HG03103 (cell line): ENCODE data around the gene DOK7.
"Not testable (repeated sequence)": the region's sequence is repeated elsewhere in the genome, so short reads cannot be mapped to it uniquely, and the experiment has no call there.

Source experiments
- ATAC-seq: cut with Tn5 transposase; IDR thresholded peaks from one replicate; pipeline ENCODE4 v1.9.1; 2021; ENCODE audit warnings: low read depth; ENCODE audit not compliant: unreplicated experiment

DOK7 gene

DNA sequence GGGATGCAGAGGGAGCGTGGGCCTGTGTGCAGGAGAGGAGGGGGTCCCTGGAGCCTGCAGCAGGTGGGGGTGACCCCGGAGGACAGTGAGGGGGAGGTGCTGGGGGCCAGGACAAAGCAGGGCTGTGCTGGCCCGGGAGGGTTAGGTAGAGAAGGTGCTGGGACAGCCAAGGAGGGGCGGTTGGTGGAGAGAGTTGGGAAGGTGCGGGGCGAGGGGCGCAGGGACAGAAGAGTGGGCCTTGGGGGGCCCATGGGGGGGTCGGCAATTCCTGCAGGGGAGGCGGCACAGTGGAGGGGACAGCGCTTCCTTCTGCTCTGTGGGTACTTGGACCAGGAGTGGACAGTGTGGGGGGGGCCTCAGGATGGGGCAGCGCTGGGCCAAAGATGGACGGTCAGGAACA, 36.6 kb downstream of the DOK7 start:
- no peak for ATAC-seq

DNA sequence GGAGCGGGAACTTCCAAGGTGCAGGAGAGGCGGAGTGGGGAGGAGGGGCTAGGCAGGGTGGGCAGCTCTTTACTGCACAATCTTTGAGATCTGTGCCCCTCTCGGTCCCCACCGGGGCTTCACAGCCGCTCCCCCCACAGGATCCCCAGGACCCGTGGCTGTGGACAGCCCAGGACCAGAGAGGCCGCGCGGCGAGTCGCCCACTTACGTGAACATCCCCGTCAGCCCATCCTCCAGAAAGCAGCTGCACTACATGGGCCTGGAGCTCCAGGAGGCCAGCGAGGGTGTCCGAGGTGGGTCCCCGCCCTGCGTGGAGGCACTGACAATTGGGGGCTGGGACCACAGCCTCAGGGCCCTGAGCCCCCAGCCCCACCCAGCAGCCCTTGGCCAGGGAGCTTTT, 37.0 kb downstream of the DOK7 start:
- ATAC-seq: no peak

DNA sequence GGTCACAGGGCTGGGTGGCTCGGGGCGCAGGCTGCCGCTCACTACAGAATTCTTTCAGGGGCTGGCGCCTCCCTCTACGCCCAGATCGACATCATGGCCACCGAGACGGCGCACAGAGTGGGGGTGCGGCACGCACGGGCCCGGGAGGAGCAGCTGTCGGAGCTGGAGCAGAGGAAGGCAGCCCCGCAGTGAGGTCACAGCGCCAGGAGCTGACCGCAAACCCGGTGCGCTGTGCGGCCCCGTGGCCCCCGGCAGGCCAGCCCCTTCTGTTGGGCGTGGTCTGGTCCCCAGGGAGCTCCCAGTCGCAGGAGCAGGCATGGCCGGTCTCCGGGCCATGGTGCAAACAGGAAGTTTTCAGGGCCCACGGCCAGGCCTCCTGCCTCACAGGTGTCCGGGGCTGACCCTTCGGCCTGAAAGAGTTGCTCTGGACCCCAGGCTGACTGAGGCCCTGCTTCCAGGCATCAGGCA, 37.6 kb downstream of the DOK7 start:
- ATAC-seq: no peak

DNA sequence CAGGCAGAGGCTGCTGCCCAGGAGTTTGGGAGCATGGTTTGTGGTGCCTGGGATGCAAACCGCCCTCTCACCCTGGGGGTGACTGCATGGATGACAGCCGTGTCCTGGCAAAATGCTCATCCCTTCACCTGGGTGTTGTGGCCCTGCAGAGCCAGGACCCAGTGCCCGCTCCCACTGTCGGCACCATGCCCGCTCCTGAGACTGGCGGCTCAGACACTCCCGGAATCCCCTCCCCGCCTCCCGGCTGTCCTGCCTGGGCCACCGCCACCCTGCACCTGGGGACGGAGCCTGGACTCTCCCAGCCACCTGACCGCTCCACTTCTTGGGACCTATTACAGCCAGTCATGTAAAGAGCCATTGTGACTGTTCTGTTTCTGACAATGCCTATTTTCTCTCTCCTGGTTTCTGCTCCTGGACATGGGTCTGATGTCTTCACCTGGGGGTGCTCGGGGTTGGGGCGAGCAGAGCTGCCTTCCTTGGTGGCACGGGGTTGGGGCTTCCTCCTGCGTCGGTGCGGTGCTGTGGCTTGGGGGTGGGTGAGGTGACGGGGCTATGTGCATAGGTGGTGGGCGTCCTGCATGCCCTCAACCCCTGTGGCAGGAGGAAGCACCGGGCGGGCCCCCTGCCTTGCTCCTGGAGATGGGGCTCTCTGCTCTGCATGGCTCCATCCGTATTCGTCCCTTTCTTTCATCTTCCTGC, 38.2 kb downstream of the DOK7 start:
- ATAC-seq: no peak

DNA sequence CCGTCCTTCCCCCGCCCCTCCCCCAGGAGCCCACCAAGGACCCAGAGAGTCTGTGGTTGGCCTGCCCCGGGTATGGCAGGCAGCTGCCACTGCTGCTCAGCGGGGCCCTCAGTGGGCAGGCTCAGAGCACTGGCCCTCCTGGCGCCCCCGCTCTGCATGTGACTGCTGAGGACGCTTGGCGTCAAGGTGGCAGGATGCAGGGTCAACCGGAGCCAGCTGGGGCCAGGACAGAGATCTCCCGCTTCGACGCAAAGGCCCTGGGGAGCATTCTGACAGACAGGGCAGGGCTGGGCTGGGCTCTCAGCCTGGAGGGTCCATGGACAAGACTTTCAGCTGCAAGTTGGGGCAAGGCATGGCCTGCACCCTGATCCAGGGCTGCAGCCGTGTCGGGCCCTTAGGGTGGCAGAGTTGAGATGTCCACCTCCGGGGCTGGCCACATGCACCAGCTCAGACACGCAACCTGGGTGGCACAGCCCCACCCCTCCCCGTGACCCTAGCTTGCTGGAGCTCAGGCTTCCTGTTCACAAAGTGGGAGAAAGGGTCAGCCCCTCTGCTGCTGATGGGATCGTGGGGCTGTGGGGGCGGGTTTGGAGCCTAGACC, 38.8 kb downstream of the DOK7 start:
- ATAC-seq: no peak

DNA sequence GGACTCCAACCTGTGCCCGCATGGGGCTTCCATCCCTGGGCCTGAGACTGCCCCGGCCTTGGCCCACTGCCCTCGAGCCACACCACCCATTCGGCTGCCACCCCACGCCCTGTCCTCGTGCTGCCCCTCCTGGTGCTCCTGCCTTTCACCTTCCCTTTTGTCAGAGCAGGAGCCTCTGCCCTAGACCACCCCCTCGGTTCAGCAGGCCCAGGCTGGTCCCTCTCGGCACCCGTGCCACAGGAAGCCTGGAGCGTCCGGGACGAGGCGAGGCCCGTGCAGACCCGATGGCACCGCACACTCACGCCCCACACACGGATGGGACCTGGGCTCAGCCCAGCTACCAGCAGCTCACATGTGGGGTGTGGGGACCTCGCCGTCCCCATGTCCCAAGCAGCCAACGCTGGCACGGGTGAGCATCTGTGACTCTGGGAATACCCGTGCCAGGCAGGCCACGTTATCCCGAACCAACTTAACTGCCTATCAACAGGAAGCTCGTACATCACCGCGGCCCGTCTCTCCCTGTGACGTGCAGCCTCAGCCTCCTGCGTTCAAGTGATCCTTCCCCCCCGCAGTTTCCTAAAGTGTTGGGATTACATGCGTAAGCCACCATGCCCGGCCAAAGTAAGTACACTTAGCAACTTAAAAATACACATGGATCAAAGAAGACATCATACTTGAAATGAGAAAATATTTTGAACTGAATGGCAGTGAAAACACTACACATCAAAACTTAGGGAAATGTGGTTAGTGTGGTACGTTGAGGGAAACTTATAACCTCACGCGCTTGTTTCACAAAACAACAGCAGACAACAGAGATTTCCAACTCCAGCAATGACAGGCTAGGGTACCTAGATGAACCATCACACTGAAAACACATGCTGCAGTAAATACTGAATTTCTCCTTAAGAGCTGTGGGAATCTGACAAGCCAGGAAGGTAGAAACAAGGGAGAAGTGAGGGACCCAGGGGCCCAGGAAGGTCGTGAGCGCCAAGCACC, 40.1 kb downstream of the DOK7 start:
- ATAC-seq: no peak

DNA sequence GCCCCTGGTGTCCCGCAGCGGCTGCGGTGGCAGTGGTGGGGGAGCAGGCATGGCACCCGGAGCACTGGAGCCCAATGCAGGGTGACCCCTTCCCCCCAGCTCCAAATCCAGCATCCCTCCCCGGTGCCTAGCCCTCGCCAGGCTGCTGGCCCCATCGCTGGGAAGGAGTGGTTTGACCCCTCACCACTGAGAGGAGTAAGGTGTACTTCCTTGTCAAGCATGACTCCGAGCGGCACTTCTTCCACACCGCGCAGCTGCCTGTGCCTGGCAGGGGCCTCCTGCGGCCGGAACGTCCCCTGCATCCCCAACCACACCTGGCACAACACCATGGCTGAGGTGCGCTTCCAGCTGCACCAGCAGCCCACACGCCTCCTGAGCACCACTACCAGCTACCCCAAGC, 42.1 kb downstream of the DOK7 start:
- no peak for ATAC-seq

DNA sequence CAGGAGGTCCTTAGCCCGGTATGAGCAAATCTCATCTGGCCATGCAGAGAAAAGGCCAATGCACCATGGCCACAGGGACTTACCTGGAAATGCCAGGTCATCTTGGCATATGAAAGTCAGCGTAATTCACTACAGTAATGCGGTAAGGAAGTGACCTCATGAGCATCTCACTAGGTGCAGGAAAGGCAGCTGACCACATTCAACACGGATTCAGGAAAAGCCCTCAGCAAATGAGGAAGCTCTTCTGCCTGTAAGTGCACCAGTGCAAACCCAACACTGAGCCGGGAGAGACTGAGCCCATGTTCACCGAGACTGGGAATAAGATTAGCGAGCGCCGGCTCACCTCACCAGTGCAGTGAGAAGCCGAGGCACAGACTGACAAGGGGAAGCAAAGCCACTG, 45.4 kb downstream of the DOK7 start:
- ATAC-seq: no peak

DNA sequence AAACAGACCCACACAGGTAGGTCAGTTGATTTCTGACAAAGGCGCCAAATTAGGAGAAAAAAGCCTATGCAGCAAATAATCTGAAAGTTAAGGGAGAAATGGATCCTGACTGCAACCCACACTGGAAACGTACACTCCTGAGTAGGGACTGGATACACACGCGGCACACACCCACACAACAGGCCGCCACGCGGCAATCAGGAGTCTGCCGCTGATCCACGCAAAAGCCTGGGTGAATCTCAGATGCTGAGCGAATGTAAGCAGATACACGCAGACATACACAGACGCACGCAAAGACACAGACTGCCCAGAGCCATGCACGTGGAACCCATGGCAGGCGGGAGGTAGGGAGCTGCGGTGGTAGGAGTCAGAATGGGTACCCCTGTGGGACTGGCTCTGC, 47.4 kb downstream of the DOK7 start:
- no peak for ATAC-seq

DNA sequence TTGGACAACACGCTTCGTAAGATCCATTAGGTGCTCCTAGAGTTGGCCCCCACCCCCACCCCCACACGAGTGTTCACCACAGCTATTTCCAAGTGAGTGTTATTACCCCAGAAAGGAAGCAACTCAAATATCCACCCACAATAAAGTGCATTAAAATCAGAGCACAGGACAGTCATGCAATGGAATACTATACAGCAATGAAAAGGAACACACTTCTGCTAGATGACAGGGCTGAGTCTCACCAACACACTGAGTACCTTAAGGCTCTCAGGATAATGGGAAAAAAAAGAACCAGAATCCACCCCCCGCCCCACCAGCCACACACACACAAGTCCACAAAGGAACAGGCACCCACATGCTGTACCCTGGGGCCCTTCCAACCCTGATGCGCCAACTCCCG, 48.1 kb downstream of the DOK7 start:
- no peak for ATAC-seq

DNA sequence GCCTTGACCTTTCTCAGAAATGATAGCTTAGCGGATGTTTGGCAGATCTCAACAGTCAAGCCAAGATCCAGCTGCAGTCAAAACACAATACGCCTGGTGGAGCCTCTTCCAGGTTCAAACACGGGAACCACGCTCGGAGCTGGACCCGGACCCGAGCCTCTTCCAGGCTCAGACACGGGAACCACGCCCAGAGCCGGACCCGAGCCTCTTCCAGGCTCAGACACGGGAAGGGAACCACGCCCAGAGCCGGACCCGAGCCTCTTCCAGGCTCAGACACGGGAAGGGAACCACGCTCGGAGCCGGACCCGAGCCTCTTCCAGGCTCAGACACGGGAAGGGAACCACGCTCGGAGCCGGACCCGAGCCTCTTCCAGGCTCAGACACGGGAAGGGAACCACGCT, 48.5 kb downstream of the DOK7 start:
- ATAC-seq: not testable (repeated sequence)

DNA sequence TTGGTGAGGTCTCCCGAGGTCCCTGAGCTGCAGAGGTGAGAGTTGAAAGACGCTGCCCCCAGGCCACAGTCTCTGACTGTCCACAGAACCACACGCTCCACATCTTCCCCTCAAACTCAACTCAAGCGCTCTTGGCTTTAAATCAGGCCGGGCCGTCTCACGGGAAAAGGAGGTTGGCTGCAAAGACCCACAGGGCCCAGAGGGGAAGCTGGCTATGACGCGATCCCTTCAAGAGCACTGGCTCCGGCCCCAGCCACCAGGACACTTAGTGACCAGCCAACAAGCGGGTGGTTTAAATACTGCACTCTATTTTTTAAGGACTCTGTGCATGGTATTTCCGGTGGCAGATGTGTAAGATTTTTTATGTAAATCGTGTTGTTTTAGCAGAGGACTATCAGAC, 49.2 kb downstream of the DOK7 start:
- ATAC-seq: no peak

DNA sequence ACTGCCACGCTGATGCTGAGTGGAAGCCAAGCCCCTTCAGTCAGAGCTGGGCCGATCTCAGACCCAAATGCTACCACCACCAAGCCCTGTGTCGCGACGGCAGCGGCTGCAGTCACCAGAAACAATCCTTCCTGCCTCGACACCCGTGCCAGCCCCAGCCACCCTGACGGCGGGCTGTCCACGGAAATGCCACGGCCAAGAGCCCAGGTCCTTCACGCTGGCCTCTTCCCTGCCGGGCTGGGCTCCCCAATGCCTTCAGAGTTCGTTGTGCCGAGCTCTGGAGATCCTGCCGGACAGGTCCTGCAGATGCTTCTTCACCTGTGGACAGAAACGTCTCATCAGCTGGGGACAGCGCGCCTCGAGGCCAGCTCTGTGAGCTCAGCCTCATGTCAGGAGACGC, 49.6 kb downstream of the DOK7 start:
- no peak for ATAC-seq

DNA sequence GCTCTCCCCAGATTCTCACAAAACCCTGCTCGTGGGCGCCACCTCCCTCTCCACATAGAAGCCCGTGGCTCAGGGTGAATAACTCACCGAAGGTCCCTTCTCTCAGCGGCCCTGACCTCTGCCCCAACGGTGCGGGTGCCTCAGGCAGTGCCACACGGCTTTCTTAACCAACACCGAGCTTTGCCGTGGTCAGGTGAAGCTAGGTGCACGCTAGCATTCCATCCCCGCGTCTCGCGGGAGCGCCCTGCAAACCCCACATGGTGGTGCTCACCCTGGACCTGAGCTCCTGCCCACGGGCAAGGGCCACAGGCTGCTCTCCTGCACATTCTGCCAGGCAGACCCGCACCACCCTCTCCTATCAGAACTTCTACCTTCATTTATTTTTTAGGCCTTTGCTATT, 50.7 kb downstream of the DOK7 start:
- ATAC-seq: no peak

DNA sequence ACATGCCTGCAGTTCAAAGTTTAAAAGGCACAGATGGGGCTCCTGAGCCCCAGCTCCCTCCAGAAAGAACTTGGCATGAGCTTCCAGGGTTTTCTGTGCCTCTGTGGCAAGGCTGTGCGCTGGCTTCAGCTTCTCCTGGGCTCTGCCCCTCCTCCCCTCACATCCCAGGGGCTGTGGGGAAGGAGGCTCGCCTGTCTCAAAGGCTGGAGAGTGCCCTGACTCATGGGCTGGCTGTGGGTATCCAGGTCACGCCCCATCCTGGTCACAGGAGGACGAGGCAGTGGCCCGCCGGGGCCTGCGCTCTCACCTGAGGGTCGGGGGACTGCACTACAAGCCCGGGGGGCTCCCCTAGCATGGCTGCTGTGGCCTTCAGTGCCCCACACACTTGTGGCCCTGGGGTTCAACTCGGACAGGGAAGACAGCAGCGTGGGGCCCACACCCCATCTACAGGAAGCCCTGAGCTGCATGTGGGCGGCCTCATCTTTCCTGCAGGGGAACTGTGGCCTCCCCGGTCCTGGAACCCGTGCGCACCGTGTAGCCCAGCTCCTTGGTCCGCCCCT, 51.2 kb downstream of the DOK7 start:
- no peak for ATAC-seq

DNA sequence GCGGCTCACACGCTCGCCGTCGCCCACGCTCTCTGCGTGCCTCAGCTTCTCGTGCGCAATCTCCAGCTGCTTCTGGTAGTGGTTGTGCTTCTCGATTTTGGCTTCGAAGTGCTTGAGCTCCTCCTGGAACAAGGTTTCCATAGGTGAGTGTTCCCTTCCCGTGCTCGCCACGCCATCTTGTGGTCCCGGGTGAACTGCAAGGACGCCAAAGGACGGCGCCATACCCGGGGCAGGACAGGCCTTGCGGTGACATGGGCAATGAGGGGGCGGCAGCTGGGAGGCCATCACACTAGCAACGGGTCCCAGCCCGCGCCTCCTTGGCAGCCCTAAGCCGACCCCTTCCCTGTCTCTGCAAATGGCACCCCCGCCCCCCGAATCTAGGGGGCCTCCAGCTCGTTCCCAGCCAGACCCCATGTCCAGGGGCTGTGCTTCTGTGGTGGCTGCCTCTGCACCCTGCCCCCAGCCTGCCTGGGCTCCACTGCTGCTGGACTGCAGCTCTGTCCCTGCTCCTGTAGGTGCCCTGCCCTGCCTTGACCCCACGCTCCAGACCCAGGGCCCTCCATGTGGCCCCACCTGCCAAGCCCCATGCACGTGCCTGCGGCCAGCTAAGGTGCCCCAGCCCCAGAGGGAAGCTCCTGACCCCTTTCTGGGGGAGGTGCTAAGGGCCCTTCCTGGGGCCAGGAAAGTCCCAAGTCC, 51.8 kb downstream of the DOK7 start:
- no peak for ATAC-seq

DNA sequence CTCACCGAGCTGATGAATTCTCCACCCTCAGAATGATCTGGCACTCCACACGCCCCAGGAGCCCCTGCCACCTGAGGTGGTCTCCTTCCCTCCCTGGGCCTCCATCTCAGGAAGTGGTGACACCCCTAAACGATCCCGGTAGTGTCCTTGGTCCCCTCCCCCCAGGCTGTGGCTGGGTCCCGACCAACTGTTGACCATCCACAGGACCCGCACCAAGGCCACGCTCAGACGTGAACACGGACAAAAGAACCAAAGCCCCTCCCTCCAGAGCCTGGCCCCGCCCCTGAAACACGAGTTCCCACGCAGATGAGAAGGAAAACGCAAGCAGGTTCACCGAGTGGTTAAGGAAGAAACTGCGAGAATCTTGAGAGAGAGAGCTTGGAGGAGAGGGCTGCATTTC, 52.5 kb downstream of the DOK7 start:
- no peak for ATAC-seq

DNA sequence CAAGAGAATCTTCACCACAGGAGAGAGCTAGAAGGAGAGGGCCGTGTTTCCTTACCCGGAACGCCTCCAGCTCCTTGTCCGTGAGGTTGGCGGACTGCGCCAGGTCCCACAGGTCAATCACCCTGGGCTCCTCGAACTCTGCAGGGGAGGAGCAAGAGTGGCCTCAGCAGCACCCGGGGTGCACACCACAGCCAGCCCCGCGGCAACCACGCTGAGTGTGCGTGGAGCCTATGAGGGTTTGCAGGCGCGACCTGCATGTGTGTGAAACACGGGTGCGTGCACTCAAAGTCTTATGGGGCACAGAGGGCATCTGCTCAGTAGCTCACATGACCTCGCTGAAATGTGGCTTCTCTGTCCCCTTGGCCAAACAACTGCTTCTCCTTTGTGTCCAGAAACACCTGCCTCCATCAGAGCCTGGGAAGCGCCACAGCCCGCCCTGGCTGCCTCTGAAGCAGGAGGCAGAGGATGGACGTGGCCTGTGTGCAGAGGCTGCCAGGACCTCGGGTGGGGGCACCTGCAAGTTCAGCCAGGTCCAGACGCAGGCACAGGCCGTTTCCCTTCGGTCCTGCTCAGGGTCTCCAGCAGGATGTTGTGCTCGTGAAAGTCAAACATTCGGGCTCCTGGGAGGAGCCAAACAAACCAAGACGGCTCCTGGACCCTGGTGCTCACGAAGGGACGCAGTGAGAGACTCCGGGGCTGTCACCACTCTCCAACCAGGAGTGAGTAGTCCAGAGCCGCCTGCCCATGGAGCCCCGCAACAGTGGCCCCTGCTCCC, 53.1 kb downstream of the DOK7 start:
- no peak for ATAC-seq

DNA sequence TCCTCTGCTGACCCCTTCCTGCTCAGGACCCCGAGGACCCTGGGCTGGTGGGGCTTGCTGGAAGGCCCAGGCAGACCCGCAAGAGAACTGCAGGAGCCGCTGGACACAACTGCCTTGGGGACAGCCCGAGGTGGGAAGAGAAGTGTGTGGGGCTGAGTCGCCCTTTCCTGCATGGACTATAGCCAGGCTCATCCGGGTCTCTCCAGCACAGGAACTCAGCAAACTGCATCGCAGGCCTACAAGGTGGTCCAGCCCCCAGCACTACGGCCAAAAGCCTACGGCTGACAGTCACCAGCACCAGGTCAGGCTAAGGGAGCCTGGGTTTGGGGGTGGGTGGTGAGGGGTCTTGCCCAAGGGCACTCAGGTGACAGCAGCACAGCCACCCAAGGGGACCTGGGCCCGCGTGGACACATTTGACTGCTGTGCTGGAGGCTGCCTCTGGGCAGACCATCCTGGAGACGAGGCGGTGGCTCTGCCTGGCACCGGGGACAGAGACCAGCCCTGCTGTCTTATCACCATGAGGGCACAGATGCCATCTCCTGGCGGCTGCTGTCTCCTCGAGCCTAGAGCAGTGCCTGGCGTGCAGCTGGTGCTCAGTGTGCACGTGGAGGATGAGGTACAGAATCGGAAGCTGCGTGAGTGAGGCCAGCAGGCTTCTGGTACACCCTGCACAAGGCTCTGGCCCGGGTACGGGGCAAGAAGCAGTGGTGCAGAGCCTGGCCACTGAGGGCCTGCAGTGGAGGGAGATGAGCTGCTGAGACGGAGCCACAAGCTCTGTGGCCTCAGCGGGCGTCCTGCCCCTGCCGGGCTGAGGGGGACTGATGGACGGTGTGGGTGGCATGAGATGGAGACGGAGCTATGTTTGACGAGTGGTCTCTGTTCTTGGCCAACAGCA, 54.0 kb downstream of the DOK7 start:
- no peak for ATAC-seq
